GM12873 (cell line): Measurements from ENCODE around the gene CNTNAP4.

ENCODE experiments used
- CTCF ChIP-seq: IDR thresholded peaks from 2 replicates; pipeline ENCODE4 v1.5.1; 2012; ENCODE audit warnings: low read depth, mild to moderate bottlenecking, moderate library complexity, low read length, control low read depth; ENCODE audit not compliant: insufficient read depth; ENCODE audit errors: missing control alignments

Gene CNTNAP4

GRCh38 chr16:76531236-76531635, 254.0 kb downstream of the CNTNAP4 start:
- TF ChIP-seq CTCF, result no peak

- no peak for TF ChIP-seq CTCF
Measured at GRCh38 chr16:76532188-76532973, 255.2 kb downstream of the CNTNAP4 start.

GRCh38 chr16:76539609-76540008, 262.4 kb downstream of the CNTNAP4 start:
- no peak for TF ChIP-seq CTCF

GRCh38 chr16:76541070-76541469, 263.9 kb downstream of the CNTNAP4 start:
- TF ChIP-seq CTCF, result no peak

- no peak for TF ChIP-seq CTCF
Measured at GRCh38 chr16:76565542-76565941, 288.3 kb downstream of the CNTNAP4 start.

- no peak for TF ChIP-seq CTCF
Measured at GRCh38 chr16:76571755-76572154, 294.6 kb downstream of the CNTNAP4 start.

- no peak for TF ChIP-seq CTCF
Measured at GRCh38 chr16:76573281-76573680, 296.1 kb downstream of the CNTNAP4 start.
